HepG2 (cell line): ENCODE measurements around the gene UROS. TPM values are rescaled to one million over a fixed set of nuclear protein-coding genes. Genes with fewer than 3 reads are reported as not detected.

Source experiments
- CEBPB ChIP-seq: IDR thresholded peaks from 2 replicates; pipeline ENCODE4 v1.6.1; 2011; ENCODE audit warnings: low read depth, low read length, improper control_type of control experiment, borderline replicate concordance
- DMTF1 ChIP-seq: sonication (generic); formaldehyde crosslinking; IDR thresholded peaks from 2 replicates; pipeline ENCODE4 v1.4.0; 2020; ENCODE audit warnings: mild to moderate bottlenecking, missing genetic modification reagents
- FOXO4 ChIP-seq: sonication (generic); formaldehyde crosslinking; conservative IDR thresholded peaks from 2 replicates; pipeline ENCODE4 v1.8.1; 2023; ENCODE audit warnings: missing genetic modification reagents
- FUBP1 ChIP-seq: sonication (generic); formaldehyde crosslinking; IDR thresholded peaks from 2 replicates; pipeline ENCODE4 v1.5.1; 2020; ENCODE audit warnings: missing genetic modification reagents, mild to moderate bottlenecking, borderline replicate concordance
- GFI1 ChIP-seq: sonication (generic); formaldehyde crosslinking; IDR thresholded peaks from 2 replicates; pipeline ENCODE4 v1.5.0; 2020; ENCODE audit warnings: missing genetic modification reagents, mild to moderate bottlenecking, borderline replicate concordance
- GRHL1 ChIP-seq: sonication (generic); formaldehyde crosslinking; conservative IDR thresholded peaks from 2 replicates; pipeline ENCODE4 v1.8.0; 2022; ENCODE audit warnings: missing genetic modification reagents
- MAFK ChIP-seq, 2 experiments: IDR thresholded peaks in 1 of 2; conservative IDR thresholded peaks in 1 of 2; 2 replicates each; pipeline ENCODE4 v1.6.1; 2011; ENCODE audit warnings: improper control_type of control experiment in 2 of 2, low read length in 2 of 2
- MYNN ChIP-seq: sonication (generic); formaldehyde crosslinking; IDR thresholded peaks from 2 replicates; pipeline ENCODE4 v1.4.0; 2020; ENCODE audit warnings: mild to moderate bottlenecking, low read depth, missing genetic modification reagents
- NCOA5 ChIP-seq: sonication (generic); formaldehyde crosslinking; IDR thresholded peaks from 2 replicates; pipeline ENCODE4 v1.4.0; 2020; ENCODE audit warnings: missing genetic modification reagents
- NFIB ChIP-seq: sonication (generic); formaldehyde crosslinking; IDR thresholded peaks from 2 replicates; pipeline ENCODE4 v1.9.0; 2021; ENCODE audit warnings: missing genetic modification reagents, mild to moderate bottlenecking, borderline replicate concordance
- NR2F2 ChIP-seq: IDR thresholded peaks from 2 replicates; pipeline ENCODE4 v1.6.1; 2012; ENCODE audit warnings: low read depth, inconsistent platforms, borderline replicate concordance
- PLRG1 ChIP-seq: fragments of 450-650 bp; conservative IDR thresholded peaks from 2 replicates; pipeline ENCODE4 v1.6.1; 2016
- POLR2AphosphoS2 ChIP-seq: IDR thresholded peaks from 2 replicates; pipeline ENCODE4 v1.6.1; 2011; ENCODE audit warnings: low read depth, low read length, improper control_type of control experiment
- SMARCE1 ChIP-seq: fragments of 450-650 bp; IDR thresholded peaks from 2 replicates; pipeline ENCODE4 v1.6.1; 2017; ENCODE audit warnings: borderline replicate concordance
- STAG1 ChIP-seq: sonication (generic); formaldehyde crosslinking; IDR thresholded peaks from 2 replicates; pipeline ENCODE4 v1.4.0; 2020; ENCODE audit warnings: missing genetic modification reagents
- TCF7L2 ChIP-seq: IDR thresholded peaks from 2 replicates; pipeline ENCODE4 v1.6.1; 2011; ENCODE audit warnings: mild to moderate bottlenecking, low read depth, low read length, moderate library complexity
- TMF1 ChIP-seq: sonication (generic); formaldehyde crosslinking; IDR thresholded peaks from 2 replicates; pipeline ENCODE4 v1.8.1; 2022; ENCODE audit warnings: low read depth, missing genetic modification reagents
- ZBTB26 ChIP-seq: IDR thresholded peaks from 2 replicates; pipeline ENCODE4 v1.6.1; 2016; ENCODE audit warnings: missing compliant biosample characterization, missing genetic modification reagents, borderline replicate concordance
- ZNF562 ChIP-seq: sonication (generic); formaldehyde crosslinking; IDR thresholded peaks from 2 replicates; pipeline ENCODE4 v1.8.0; 2022; ENCODE audit warnings: missing genetic modification reagents, borderline replicate concordance
- ZNF775 ChIP-seq: sonication (generic); formaldehyde crosslinking; IDR thresholded peaks from 2 replicates; pipeline ENCODE4 v1.4.0; 2020; ENCODE audit warnings: missing genetic modification reagents, mild to moderate bottlenecking, moderate library complexity, borderline replicate concordance
- polyA plus RNA-seq, 8 experiments: library from polyadenylated mRNA; depleted of rRNA in 3 of 8; stranded (reverse) in 7 of 8; unstranded in 1 of 8; fragments of >200 nt; fragmentation: Illumina TruSeq in 4 of 8; extraction: Trizol in 4 of 8; gene quantifications; 2 replicates each; pipeline versions ENCODE4 v1.2.1 to v1.2.3, GENCODE V29; 2011 to 2016; ENCODE audit warnings: low read depth in 4 of 8, missing spikeins in 1 of 8, mixed read lengths in 1 of 8; ENCODE audit not compliant: insufficient read depth in 1 of 8
- total RNA-seq, 5 experiments: library from RNA; depleted of rRNA; stranded (reverse); fragments of >200 nt; fragmentation: Illumina TruSeq; extraction: Trizol; gene quantifications; 2 replicates each; pipeline ENCODE4 v1.2.3, GENCODE V29; 2016; ENCODE audit warnings: low read depth in 1 of 5

The UROS gene
- total and polyA plus RNA-seq, 2 of the 13 experiments (the other 11 are each of a cell fraction or from before 2014, with no cell fraction given) = 14.8 to 49.9 TPM

- TF ChIP-seq ZNF562 (CRISPR knock-in tag) = no peak
- 0 out of 2 replicates have a peak, but pooled peaks have one; percentile 26 for TF ChIP-seq MYNN
- no peak for TF ChIP-seq ZNF775 (CRISPR knock-in tag)
- TF ChIP-seq PLRG1 = no peak
- TF ChIP-seq FOXO4 (CRISPR knock-in tag) = no peak
- TF ChIP-seq DMTF1 (CRISPR knock-in tag) = no peak
- TF ChIP-seq POLR2AphosphoS2 = no peak
- TF ChIP-seq GRHL1 (CRISPR knock-in tag) = no peak
- TF ChIP-seq ZBTB26 (CRISPR knock-in tag) = no peak
- TF ChIP-seq TCF7L2 = peak; percentile 98
- no peak for TF ChIP-seq SMARCE1
- TF ChIP-seq STAG1 (CRISPR knock-in tag) = peak; percentile 30; the same call in 1 of the 2 replicates
- TF ChIP-seq CEBPB = peak; percentile 99
- TF ChIP-seq NCOA5 (CRISPR knock-in tag) = no peak
- peak; percentile 78; the same call in 1 of the 2 replicates for TF ChIP-seq FUBP1 (CRISPR knock-in tag)
- TF ChIP-seq TMF1 (CRISPR knock-in tag) = no peak
- TF ChIP-seq NFIB (CRISPR knock-in tag) = no peak
- TF ChIP-seq NR2F2 = peak; percentile 94
- peak; percentile 94 for TF ChIP-seq GFI1 (CRISPR knock-in tag)
- TF ChIP-seq MAFK (conservative IDR thresholded peaks at IDR 0.05 in 1 of 2, IDR thresholded peaks at IDR 0.05 in 1 of 2; ENCODE audit: low read length in 2 of 2) = no peak
These were observed 30.4 kb downstream of the UROS start (continued) for GRCh38 chr10:125792342-125793300.
